NOMO-1 (cell line): Measurements from ENCODE around the gene TMEM106B.
"Not testable (repeated sequence)": the region's sequence is repeated elsewhere in the genome, so short reads cannot be mapped to it uniquely, and the experiment has no call there.

Experiments used
- DNase-seq, 2 experiments: peaks; one replicate each; lab custom pipeline; 2025; ENCODE audit not compliant: unreplicated experiment in 2 of 2; lab: John Stamatoyannopoulos, UW

The TMEM106B gene

DNA sequence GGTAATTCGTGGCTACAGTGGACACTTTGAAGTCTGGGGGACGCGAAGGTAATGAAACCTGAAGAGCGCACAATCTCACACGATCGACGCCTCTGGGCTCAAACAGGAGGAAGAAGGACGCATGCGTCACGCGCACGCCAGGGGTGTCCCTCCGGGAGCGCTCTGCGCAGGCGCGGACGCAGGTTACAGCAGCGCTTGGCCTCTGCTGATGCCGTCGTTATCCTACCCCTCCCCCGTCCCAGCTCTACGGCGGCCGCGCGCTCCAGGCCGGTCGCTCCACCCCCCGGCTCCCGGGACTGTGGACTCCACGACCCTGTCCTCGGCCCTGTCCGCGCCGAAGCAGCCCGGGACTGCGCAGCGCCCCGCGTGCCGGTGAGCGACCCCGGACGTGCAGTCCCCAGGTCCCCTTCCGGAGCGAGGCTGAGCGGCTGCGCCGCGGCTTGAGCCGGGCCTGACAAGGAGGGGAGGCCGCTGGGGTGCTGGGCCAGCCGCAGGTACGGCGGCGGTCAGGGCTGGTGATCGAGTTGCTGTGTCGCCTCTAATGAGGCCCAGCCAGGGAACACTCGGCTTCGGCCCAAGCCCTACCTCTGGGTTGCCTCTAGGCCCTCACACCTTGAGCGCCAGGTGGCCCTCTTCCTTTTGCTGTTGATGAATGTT, at the start of gene TMEM106B:
Gene TMEM106B, plus strand, starts transcription at position 241 of the 657 bp plus-strand sequence. CDS start 3,517 bp downstream, outside the sequence.
- peak; percentile 84 to 91 for DNase-seq

DNA sequence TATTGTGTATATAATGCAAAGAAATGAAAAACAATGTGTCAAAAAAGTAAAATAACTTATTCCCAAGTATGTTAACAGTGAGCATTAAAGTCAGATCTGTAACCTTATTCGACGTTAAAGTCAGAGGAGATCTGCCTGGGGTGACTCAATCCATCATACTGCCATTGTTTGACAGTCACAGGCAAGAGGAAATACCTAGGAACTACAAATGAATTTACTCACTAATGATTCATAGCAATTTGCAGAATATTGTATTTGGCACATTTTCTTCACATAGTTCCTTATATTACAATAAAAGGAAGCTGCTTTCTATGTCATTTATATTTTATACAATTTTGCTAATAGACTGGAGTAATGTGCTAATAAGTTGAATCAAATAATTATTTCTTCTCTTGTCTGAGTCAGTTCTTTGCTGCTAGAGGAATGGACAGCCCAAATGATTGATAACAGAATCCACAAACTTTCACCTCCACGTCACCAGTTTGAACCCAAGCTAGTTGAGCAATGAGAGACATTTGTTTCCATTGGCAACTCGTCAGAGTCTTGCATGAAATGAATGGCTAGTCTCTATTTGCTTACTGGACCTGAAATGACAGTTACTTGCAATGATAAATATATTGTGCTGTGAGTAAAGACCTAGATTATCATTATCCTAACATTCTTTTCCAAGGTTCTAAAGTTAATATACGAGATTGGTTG, 48.5 kb upstream of the TMEM106B start:
- DNase-seq: no peak

DNA sequence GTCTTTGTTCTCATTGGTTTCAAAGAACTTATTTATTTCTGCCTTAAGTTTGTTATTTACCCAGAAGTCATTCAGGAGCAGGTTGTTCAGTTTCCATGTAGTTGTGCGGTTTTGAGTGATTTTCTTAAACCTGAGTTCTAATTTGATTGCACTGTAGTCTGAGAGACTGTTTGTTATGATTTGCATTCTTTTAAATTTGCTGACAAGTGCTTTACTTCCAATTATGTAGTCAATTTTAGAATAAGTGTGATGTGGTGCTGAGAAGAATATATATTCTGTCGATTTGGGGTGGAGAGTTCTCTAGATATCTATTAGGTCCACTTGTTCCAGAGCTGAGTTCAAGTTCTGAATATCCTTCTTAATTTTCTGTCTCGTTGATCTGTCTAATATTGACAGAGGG, 43.0 kb upstream of the TMEM106B start:
- not testable (repeated sequence) for DNase-seq

GRCh38 chr7:12169981-12170820, 40.9 kb upstream of the TMEM106B start:
- DNase-seq: not testable (repeated sequence)

DNA sequence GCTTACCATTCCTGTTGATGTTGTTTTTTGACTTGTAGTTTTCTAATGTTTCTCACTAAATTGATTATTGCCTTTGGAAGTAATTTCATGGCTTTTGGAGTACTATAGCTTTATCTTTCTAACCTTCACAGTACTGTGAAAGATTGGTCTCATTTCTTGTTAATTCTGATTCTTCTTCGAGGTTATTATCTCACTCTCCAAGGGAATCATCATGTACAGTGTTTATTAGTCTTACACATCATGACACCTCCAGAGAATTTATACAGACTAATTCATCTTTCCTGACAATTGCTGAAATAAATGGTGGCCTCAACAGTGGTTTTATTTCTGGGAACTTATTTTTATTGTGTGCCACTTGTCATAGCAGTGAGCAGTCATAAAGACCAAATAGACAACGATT, 37.4 kb upstream of the TMEM106B start:
- DNase-seq: no peak

GRCh38 chr7:12174931-12175330, 36.2 kb upstream of the TMEM106B start:
- no peak for DNase-seq

DNA sequence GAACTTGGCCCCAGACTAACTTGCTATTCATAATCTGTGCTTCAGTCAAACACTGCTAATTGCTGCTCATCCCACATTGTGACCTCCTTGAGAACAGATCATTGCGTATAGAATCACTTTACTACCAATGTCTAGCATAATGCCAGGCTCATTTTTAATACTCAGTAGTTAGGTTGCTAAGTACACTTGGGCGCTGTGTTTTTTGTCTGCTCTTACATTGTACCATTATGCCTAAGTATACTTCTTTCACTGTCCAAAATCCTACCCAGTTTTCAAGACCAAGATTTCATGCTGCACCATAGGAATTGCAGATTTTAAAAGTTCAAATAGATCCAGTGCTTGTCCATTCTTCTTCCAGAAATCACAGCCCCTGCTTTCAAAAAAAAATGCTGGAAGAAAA, 32.8 kb upstream of the TMEM106B start:
- no peak for DNase-seq

- no peak for DNase-seq
Observed at GRCh38 chr7:12194426-12194825, 16.7 kb upstream of the TMEM106B start.

- DNase-seq: no peak
Observed at GRCh38 chr7:12196386-12196785, 14.7 kb upstream of the TMEM106B start.

DNA sequence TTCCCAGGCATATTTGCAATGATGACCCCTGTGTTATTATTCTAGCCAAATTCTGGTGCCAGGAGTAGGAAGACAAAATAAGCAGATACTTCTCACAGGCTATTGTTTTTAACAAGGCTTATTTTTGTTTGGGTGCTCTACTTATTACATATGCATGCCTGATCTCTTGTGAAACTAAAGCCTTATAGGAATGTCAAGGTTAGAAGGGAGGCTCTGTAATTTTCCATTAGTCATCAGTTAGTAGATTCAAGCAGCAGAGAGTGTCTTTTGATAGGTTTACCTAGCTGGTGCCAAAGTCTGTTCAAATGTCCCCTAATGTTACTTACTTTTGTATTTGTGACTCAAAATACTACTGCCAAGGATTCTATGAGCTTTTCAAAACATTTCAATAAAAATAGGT, 11.7 kb upstream of the TMEM106B start:
- DNase-seq: no peak

DNA sequence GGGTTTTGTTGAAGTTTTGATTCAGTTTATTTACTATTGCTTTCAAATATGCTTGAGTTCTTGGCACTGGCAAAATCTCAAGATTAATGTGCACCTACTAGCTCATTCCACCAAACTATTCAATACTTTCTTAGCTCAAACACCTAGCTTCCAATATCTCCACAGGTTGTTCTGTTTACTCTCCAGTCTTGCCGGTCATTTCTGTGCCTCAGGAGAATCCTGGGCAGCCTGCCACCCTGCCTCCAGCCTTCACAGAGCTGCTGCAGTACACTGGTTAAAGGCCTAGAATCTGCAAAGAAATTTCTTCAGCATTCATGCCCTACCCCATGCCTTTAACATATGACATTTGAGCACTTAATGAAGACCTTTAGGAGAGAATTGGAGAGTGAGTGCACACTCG, 4.0 kb upstream of the TMEM106B start:
- DNase-seq: no peak

- no peak for DNase-seq
Observed at GRCh38 chr7:12209221-12209620, 1.9 kb upstream of the TMEM106B start.

DNA sequence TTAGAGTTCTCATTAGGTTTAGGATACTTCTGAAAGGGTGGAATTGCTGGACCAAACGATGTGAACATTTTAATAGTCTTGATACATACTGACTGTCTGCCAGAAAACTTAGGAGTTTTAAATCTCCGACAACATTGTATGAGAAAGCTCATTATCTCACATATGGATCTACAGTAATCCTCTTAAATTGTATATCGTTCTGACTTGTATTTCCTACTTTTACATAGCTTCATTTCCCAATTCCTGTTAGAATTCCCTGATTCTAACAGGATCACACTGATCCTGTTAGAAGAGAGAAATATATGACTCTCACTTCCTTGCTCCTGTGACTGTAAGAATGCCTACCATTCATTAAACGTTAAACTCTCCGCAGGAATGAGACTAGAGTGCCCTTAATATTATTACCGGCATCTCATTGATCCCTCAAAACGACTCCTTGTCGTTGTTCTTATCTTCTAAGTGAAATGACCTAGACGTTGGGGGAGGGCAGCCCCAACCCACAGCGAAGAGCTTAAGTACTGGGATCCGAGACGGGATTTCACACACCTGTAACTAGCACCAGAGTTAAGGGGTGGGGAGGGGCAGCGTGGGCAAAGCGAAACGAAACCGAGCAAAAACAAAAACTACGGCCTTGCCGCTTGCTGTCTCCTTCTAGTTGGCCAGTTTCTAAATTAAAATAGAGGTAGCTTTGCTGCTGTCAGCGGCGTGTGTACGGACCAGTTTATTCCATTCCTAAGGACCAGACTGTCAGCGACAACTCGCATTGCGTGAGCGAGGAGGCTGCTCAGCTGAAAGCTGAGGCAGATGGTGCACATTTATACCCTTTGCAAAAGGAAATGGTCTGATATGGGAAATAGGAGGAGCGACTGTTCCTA, 678 bp upstream of the TMEM106B start:
- DNase-seq: peak; percentile 14 to 26

GRCh38 chr7:12211711-12212485, 804 bp downstream of the TMEM106B start:
- DNase-seq: peak in 1 of 2 experiments; percentile 21

- no peak for DNase-seq
Observed at GRCh38 chr7:12217311-12217710, 6.2 kb downstream of the TMEM106B start.

DNA sequence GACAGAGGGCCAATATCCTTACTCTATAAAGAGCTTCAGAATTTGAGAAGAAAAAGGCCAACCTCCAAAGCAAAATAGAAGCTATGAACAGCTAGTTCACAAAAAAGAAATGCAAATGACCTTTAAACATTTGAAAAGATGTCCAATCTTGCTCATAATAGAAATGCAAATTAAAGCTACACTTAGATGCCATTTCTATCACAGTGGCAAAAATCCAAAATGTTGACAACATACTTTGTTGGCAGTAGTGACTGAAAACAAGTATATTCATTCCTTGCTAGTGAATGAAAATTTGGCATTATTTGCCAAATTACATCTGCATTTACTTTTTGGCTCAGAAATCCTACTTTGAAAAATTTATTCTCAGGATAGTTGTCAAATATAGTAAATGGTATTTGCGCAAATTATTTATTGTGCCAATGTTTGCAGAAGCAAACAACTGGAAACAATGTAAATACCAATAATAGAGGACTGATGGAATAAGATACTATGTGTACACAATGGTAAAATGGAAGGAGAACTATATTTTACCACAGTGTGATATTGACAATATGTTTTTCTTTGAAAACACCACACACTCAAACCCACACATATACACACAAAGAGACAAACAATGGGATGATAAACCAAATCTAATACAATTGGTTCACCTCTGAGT, 9.4 kb downstream of the TMEM106B start:
- no peak for DNase-seq

GRCh38 chr7:12221414-12221813, 10.3 kb downstream of the TMEM106B start:
- DNase-seq: no peak

- DNase-seq: peak; percentile 8 to 66
Observed at GRCh38 chr7:12222889-12223579, 11.9 kb downstream of the TMEM106B start.

DNA sequence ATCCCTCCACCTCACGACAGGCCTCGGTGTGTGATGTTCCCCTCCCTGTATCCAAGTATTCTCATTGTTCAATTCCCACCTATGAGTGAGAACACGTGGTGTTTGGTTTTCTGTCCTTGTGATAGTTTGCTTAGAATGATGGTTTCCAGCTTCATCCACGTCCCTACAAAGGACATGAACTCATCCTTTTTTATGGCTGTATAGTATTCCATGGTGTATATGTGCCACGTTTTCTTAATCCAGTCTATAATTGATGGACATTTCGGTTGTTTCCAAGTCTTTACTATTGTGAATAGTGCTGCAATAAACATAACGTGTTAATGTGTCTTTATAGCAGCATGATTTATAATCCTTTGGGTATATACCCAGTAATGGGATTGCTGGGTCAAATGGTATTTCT, 13.9 kb downstream of the TMEM106B start:
- not testable (repeated sequence) for DNase-seq
